ENCODE data around the gene CIRBP. TPM values are rescaled to one million over a fixed set of nuclear protein-coding genes. Genes with fewer than 3 reads are reported as not detected.

Gene CIRBP
- polyA plus RNA-seq, 1 of the 3 experiments (the other 2 are of a cell fraction): 762 TPM

- H3F3A ChIP-seq (replicated peaks; ENCODE audit: insufficient read depth): no peaks in the 10 kb centered on the region
- DNase-seq: no peak
- no peak overlapping the region for H3K4me2 ChIP-seq
- no peak overlapping the region for H3K9ac ChIP-seq
- H3K36me3 ChIP-seq (replicated peaks in 1 of 2; ENCODE audit: control insufficient read depth in 1 of 2, insufficient read depth in 2 of 2, low read length in 1 of 2): no peaks in the 10 kb centered on the region
- H3K27ac ChIP-seq (ENCODE audit: low read depth in 2 of 2, low read length in 1 of 2): no peak overlapping the region
- TF ChIP-seq GABPA (IDR thresholded peaks at IDR 0.05; ENCODE audit: low read depth) (no peak), SIN3A (IDR thresholded peaks at IDR 0.05; ENCODE audit: borderline replicate concordance, low read depth, low read length) (no peak), IRF3 (IDR thresholded peaks at IDR 0.05; ENCODE audit: low read depth, low read length) (no peak), ELF1 (IDR thresholded peaks at IDR 0.05) (no peak), RFX5 (IDR thresholded peaks at IDR 0.05; ENCODE audit: low read length) (no peak), RXRA (IDR thresholded peaks at IDR 0.05; ENCODE audit: borderline replicate concordance, low read depth) (no peak), NFIC (IDR thresholded peaks at IDR 0.05; ENCODE audit: borderline replicate concordance) (no peak), FOXM1 (IDR thresholded peaks at IDR 0.05; ENCODE audit: low read depth) (no peak), USF2 (IDR thresholded peaks at IDR 0.05; ENCODE audit: borderline replicate concordance, low read depth, low read length) (no peak), JUND (IDR thresholded peaks at IDR 0.05) (no peak), USF1 (IDR thresholded peaks at IDR 0.05; ENCODE audit: borderline replicate concordance, low read depth) (no peak), MAX (IDR thresholded peaks at IDR 0.05; ENCODE audit: low read depth) (no peak), REST (IDR thresholded peaks at IDR 0.05; ENCODE audit: low read depth, low read length) (no peak), FOSL2 (IDR thresholded peaks at IDR 0.05; ENCODE audit: borderline replicate concordance, low read depth) (no peak), TAF1 (IDR thresholded peaks at IDR 0.05; ENCODE audit: borderline replicate concordance, low read depth, low read length) (no peak), GATA2 (CRISPR knock-in tag; IDR thresholded peaks at IDR 0.05) (no peak), CTCF (IDR thresholded peaks at IDR 0.05) (no peak)
- 92% methylated on average over 25 of the region's 38 CpGs for WGBS (ENCODE audit: low lambda C conversion rate)
- ChIA-PET CTCF (no interaction called here), POLR2A (interaction anchor here (0.6 kb wide), 1 partner anchor 10 kb away, joined by 3 read pairs; no protein-coding TSS in a partner anchor)
- H3K4me1 ChIP-seq (ENCODE audit: control insufficient read depth in 1 of 2, insufficient read depth in 2 of 2, low read depth in 1 of 2, low read length in 1 of 2): no peaks in the 10 kb centered on the region
- no peaks in the 10 kb centered on the region for H3K9me2 ChIP-seq
- H2AFZ ChIP-seq (ENCODE audit: low read depth): no peak overlapping the region
- H3K79me2 ChIP-seq (ENCODE audit: insufficient read depth): no peaks in the 10 kb centered on the region
- no peak overlapping the region for H3K4me3 ChIP-seq (ENCODE audit: low read depth in 2 of 2, low read length in 1 of 2)
- no peaks in the 10 kb centered on the region for H3K9me3 ChIP-seq
- H3K27me3 ChIP-seq (ENCODE audit: insufficient read depth): no peaks in the 10 kb centered on the region
- no peaks in the 10 kb centered on the region for H4K20me1 ChIP-seq (ENCODE audit: insufficient read depth)
Measured at GRCh38 chr19:1307320-1307719, 38.2 kb downstream of the CIRBP start.
